ENCODE data around the gene POLR3A. TPM values are rescaled to one million over a fixed set of nuclear protein-coding genes. Genes with fewer than 3 reads are reported as not detected.

The POLR3A gene
- total RNA-seq, 1 donor from 2014 or later, result 31.4 TPM

GRCh38 chr10:77949167-77949566 lies 80.1 kb downstream of the POLR3A start:
- no peaks in the 10 kb centered on the region for H3K36me3 Mint-ChIP-seq (ENCODE audit: low read depth, unreplicated experiment)
- peak; percentile 74 for DNase-seq (ENCODE audit: low read depth)
- H3K4me3 Mint-ChIP-seq (ENCODE audit: unreplicated experiment), result no peak overlapping the region
- Histone ChIP-seq H3K36me3 (ENCODE audit: insufficient read depth, low read length) (no peaks in the 10 kb centered on the region), H3K4me3 (ENCODE audit: insufficient read depth, low read depth, low read length) (peak overlapping the region; percentile 15), H4K20me1 (ENCODE audit: insufficient read depth, low read length) (no peaks in the 10 kb centered on the region), H3K79me2 (ENCODE audit: insufficient read depth, low read length) (no peaks in the 10 kb centered on the region), H3K27ac (ENCODE audit: low read depth, low read length) (peak overlapping the region; percentile 58), H3K4me2 (ENCODE audit: low read length) (peak overlapping the region; percentile 77), H3K4me1 (ENCODE audit: insufficient read depth, low read length) (peaks cover 13% of the 10 kb centered on the region), H3K27me3 (ENCODE audit: insufficient read depth, low read length) (no peaks in the 10 kb centered on the region), H2AFZ (ENCODE audit: low read depth, low read length) (peak overlapping the region; percentile 57), H3K9ac (ENCODE audit: low read length) (peak overlapping the region; percentile 29), H3K9me3 (ENCODE audit: insufficient read depth, low read depth, low read length) (peaks cover 9% of the 10 kb centered on the region)
- FAIRE-seq, result no peak
- H3K9me3 Mint-ChIP-seq (ENCODE audit: unreplicated experiment), result peaks cover 5% of the 10 kb centered on the region
- peak overlapping the region; percentile 81 for H3K27ac Mint-ChIP-seq (ENCODE audit: unreplicated experiment)
- TF ChIP-seq CTCF (IDR thresholded peaks at IDR 0.05; ENCODE audit: insufficient read depth, low read depth, low read length) (no peak), EZH2 (IDR thresholded peaks at IDR 0.05; ENCODE audit: insufficient read depth, low read length) (no peak)
- H3K27me3 Mint-ChIP-seq (ENCODE audit: low read depth, unreplicated experiment), result no peaks in the 10 kb centered on the region
- peaks cover 16% of the 10 kb centered on the region for H3K4me1 Mint-ChIP-seq (ENCODE audit: low read depth, unreplicated experiment)

- Histone ChIP-seq H3K9ac (ENCODE audit: low read length) (no peak overlapping the region), H3K4me1 (ENCODE audit: insufficient read depth, low read length) (peaks cover 22% of the 10 kb centered on the region), H3K4me3 (ENCODE audit: insufficient read depth, low read depth, low read length) (no peak overlapping the region), H3K9me3 (ENCODE audit: insufficient read depth, low read depth, low read length) (peaks cover 3% of the 10 kb centered on the region), H3K4me2 (ENCODE audit: low read length) (no peak overlapping the region), H3K36me3 (ENCODE audit: insufficient read depth, low read length) (no peaks in the 10 kb centered on the region), H3K27ac (ENCODE audit: low read depth, low read length) (no peak overlapping the region), H4K20me1 (ENCODE audit: insufficient read depth, low read length) (no peaks in the 10 kb centered on the region), H3K27me3 (ENCODE audit: insufficient read depth, low read length) (no peaks in the 10 kb centered on the region), H3K79me2 (ENCODE audit: insufficient read depth, low read length) (no peaks in the 10 kb centered on the region), H2AFZ (ENCODE audit: low read depth, low read length) (no peak overlapping the region)
- H3K4me3 Mint-ChIP-seq (ENCODE audit: unreplicated experiment), result no peak overlapping the region
- TF ChIP-seq EZH2 (IDR thresholded peaks at IDR 0.05; ENCODE audit: insufficient read depth, low read length) (no peak), CTCF (IDR thresholded peaks at IDR 0.05; ENCODE audit: insufficient read depth, low read depth, low read length) (no peak)
- peaks cover 29% of the 10 kb centered on the region for H3K4me1 Mint-ChIP-seq (ENCODE audit: low read depth, unreplicated experiment)
- no peaks in the 10 kb centered on the region for H3K27me3 Mint-ChIP-seq (ENCODE audit: low read depth, unreplicated experiment)
- DNase-seq (ENCODE audit: low read depth) (no peak), FAIRE-seq (no peak)
- H3K36me3 Mint-ChIP-seq (ENCODE audit: low read depth, unreplicated experiment), result no peaks in the 10 kb centered on the region
- H3K9me3 Mint-ChIP-seq (ENCODE audit: unreplicated experiment), result peaks cover under 1% of the 10 kb centered on the region
- no peak overlapping the region for H3K27ac Mint-ChIP-seq (ENCODE audit: unreplicated experiment)
These were observed 83.2 kb downstream of the POLR3A start for GRCh38 chr10:77946084-77946483.

GRCh38 chr10:77944519-77944918 lies 84.8 kb downstream of the POLR3A start:
- peak overlapping the region; percentile 10 for H3K27ac ChIP-seq (ENCODE audit: low read depth, low read length)
- FAIRE-seq (no peak), DNase-seq (ENCODE audit: low read depth) (peak; percentile 85)
- H3K9me3 ChIP-seq (ENCODE audit: insufficient read depth, low read depth, low read length), result no peaks in the 10 kb centered on the region
- no peak overlapping the region for H3K9ac ChIP-seq (ENCODE audit: low read length)
- H3K9me3 Mint-ChIP-seq (ENCODE audit: unreplicated experiment), result no peaks in the 10 kb centered on the region
- H3K4me1 ChIP-seq (ENCODE audit: insufficient read depth, low read length), result peaks cover 24% of the 10 kb centered on the region
- peaks cover 3% of the 10 kb centered on the region for H3K27me3 Mint-ChIP-seq (ENCODE audit: low read depth, unreplicated experiment)
- no peak overlapping the region for H3K4me2 ChIP-seq (ENCODE audit: low read length)
- no peaks in the 10 kb centered on the region for H3K36me3 ChIP-seq (ENCODE audit: insufficient read depth, low read length)
- H3K79me2 ChIP-seq (ENCODE audit: insufficient read depth, low read length), result no peaks in the 10 kb centered on the region
- no peak overlapping the region for H3K4me3 Mint-ChIP-seq (ENCODE audit: unreplicated experiment)
- H3K4me3 ChIP-seq (ENCODE audit: insufficient read depth, low read depth, low read length), result no peak overlapping the region
- no peaks in the 10 kb centered on the region for H4K20me1 ChIP-seq (ENCODE audit: insufficient read depth, low read length)
- H3K27ac Mint-ChIP-seq (ENCODE audit: unreplicated experiment), result no peak overlapping the region
- peaks cover 29% of the 10 kb centered on the region for H3K4me1 Mint-ChIP-seq (ENCODE audit: low read depth, unreplicated experiment)
- TF ChIP-seq CTCF (IDR thresholded peaks at IDR 0.05; ENCODE audit: insufficient read depth, low read depth, low read length) (no peak), EZH2 (IDR thresholded peaks at IDR 0.05; ENCODE audit: insufficient read depth, low read length) (no peak)
- no peak overlapping the region for H2AFZ ChIP-seq (ENCODE audit: low read depth, low read length)
- H3K36me3 Mint-ChIP-seq (ENCODE audit: low read depth, unreplicated experiment), result no peaks in the 10 kb centered on the region
- H3K27me3 ChIP-seq (ENCODE audit: insufficient read depth, low read length), result no peaks in the 10 kb centered on the region
